Activated CD4-positive, alpha-beta T cell treated with anti-CD3 and anti-CD28 coated beads, Interleukin-2, amount 10 ng/mL, durations not matched to agents 24 days and 14 days (primary cell): ENCODE measurements around the gene PUS7L. TPM values are rescaled to one million over a fixed set of nuclear protein-coding genes. Genes with fewer than 3 reads are reported as not detected.

Experiments used
- DNase-seq: peaks from one replicate; pipeline ENCODE4 v3.0.0; 2022
- H3K27ac Mint-ChIP-seq: one replicate; pipeline ENCODE4 v1.8.0; 2022; ENCODE audit warnings: mild to moderate bottlenecking, mixed read lengths
- H3K27me3 Mint-ChIP-seq: one replicate; pipeline ENCODE4 v1.8.0; 2022; ENCODE audit warnings: mixed read lengths
- H3K36me3 Mint-ChIP-seq: one replicate; pipeline ENCODE4 v1.8.0; 2022; ENCODE audit warnings: low read depth, mild to moderate bottlenecking, mixed read lengths
- H3K4me1 Mint-ChIP-seq: one replicate; pipeline ENCODE4 v1.8.0; 2021; ENCODE audit warnings: mixed read lengths
- H3K4me3 Mint-ChIP-seq: one replicate; pipeline ENCODE4 v1.8.0; 2022; ENCODE audit warnings: mild to moderate bottlenecking, moderate library complexity, mixed read lengths
- H3K9me3 Mint-ChIP-seq: one replicate; pipeline ENCODE4 v1.8.0; 2021; ENCODE audit warnings: mixed read lengths
- intact Hi-C: fragments of 100-400 bp; cut with micrococcal nuclease; formaldehyde crosslinking; loops from one replicate; pipeline ENCODE4 v1.15.1; 2023
- total RNA-seq: library from RNA; stranded (reverse); gene quantifications from 2 replicates; pipeline ENCODE4 v1.2.3, GENCODE V29; 2022

The PUS7L gene, protein sequence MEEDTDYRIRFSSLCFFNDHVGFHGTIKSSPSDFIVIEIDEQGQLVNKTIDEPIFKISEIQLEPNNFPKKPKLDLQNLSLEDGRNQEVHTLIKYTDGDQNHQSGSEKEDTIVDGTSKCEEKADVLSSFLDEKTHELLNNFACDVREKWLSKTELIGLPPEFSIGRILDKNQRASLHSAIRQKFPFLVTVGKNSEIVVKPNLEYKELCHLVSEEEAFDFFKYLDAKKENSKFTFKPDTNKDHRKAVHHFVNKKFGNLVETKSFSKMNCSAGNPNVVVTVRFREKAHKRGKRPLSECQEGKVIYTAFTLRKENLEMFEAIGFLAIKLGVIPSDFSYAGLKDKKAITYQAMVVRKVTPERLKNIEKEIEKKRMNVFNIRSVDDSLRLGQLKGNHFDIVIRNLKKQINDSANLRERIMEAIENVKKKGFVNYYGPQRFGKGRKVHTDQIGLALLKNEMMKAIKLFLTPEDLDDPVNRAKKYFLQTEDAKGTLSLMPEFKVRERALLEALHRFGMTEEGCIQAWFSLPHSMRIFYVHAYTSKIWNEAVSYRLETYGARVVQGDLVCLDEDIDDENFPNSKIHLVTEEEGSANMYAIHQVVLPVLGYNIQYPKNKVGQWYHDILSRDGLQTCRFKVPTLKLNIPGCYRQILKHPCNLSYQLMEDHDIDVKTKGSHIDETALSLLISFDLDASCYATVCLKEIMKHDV
- total RNA-seq = 23.0 and 29.1 TPM in 2 replicates

DNA sequence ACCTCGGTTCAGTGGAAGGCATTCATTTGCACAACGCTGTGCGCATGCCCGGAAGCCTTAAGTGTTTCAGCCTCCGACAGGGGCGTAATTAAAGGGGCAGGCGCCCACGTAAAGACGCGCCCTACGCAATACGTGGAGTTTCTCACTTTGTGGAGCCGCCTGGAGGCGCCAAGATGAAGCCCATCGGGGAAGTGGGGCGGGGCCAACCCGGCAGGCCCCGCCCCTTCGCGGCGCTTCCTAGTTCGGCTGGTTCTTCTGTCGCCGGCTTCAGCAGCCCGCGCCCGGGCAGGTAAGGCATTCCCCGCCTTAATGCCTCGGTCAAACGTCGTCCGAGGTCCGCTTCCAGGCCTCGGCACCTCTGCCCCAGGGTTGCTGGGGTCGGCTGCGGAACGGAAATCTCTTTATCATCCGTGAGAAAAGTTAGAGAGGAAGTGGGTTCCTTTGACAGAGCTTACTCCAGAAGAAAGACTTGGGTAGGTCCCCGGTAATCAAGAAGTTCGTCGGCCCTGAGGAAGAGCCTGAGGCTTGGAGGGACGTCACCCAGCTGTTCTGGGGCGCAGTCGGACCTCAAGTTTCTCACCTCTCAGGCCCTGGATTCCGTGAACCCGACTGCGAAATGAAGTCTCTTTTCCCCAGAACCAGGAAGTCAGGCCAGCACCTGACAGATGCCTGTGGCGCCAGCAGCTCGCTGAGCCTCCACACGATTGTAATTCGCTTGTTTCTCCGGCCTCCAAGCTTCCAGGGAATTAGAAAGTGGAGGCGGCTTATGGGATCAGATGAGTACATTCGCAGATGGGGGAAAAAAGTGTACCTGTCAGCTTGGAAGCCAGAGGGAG lies at the start of gene PUS7L, which contains the start of gene IRAK4:
Gene PUS7L (minus strand): TSS at position 63 of the 836 bp plus-strand sequence. CDS start 3,545 bp downstream, outside the sequence.
Gene IRAK4 (plus strand): TSS at position 224 of the 836 bp plus-strand sequence. CDS start 9,161 bp downstream, outside the sequence.
- Mint-ChIP-seq H3K4me3 (peak within 1 kb of the TSS; percentile 89), H3K9me3 (peaks cover 4% of the 10 kb centered on the region), H3K36me3 (peaks cover 40% of the 10 kb centered on the region), H3K4me1 (peaks cover 49% of the 10 kb centered on the region), H3K27me3 (no peaks in the 10 kb centered on the region), H3K27ac (peak within 1 kb of the TSS; percentile 98)
- DNase-seq = peak; percentile 98
- intact Hi-C loops = loop anchor here (1.0 kb wide), 1 partner anchor 47 kb away; the partner anchor contains the start of gene TWF1

GRCh38 chr12:43807386-43807785 lies 48.8 kb upstream of the PUS7L start:
- peak overlapping the region; percentile 100 for H3K27ac Mint-ChIP-seq
- peaks cover 6% of the 10 kb centered on the region for H3K36me3 Mint-ChIP-seq
- H3K4me3 Mint-ChIP-seq = peak overlapping the region; percentile 94
- H3K27me3 Mint-ChIP-seq = peaks cover 5% of the 10 kb centered on the region
- peaks cover 15% of the 10 kb centered on the region for H3K4me1 Mint-ChIP-seq
- intact Hi-C loops = no loop called here
- no peaks in the 10 kb centered on the region for H3K9me3 Mint-ChIP-seq
- DNase-seq = no peak

GRCh38 chr12:43806737-43807072 lies 48.1 kb upstream of the PUS7L start:
- intact Hi-C loops = loop anchor here (1.0 kb wide), 3 partner anchors 30 to 76 kb away; partner anchors contain the start of genes IRAK4, PUS7L and TMEM117
- peak overlapping the region; percentile 100 for H3K27ac Mint-ChIP-seq
- H3K36me3 Mint-ChIP-seq = peaks cover 10% of the 10 kb centered on the region
- no peaks in the 10 kb centered on the region for H3K9me3 Mint-ChIP-seq
- DNase-seq = no peak
- peak overlapping the region; percentile 94 for H3K4me3 Mint-ChIP-seq
- H3K4me1 Mint-ChIP-seq = peaks cover 15% of the 10 kb centered on the region
- no peaks in the 10 kb centered on the region for H3K27me3 Mint-ChIP-seq

GRCh38 chr12:43805860-43806736 lies 47.5 kb upstream of the PUS7L start, which contains the start of gene TWF1:
Gene TWF1, minus strand, starts transcription at chr12:43806317. Its CDS starts 72 bp downstream, at chr12:43806245.
- H3K27me3 Mint-ChIP-seq = no peaks in the 10 kb centered on the region
- DNase-seq = peak; percentile 97
- H3K36me3 Mint-ChIP-seq = peaks cover 11% of the 10 kb centered on the region
- peaks cover 15% of the 10 kb centered on the region for H3K4me1 Mint-ChIP-seq
- peak within 1 kb of the TSS; percentile 100 for H3K27ac Mint-ChIP-seq
- intact Hi-C loops = loop anchor here (1.0 kb wide), 3 partner anchors 30 to 76 kb away; partner anchors contain the start of genes IRAK4, PUS7L and TMEM117
- no peaks in the 10 kb centered on the region for H3K9me3 Mint-ChIP-seq
- H3K4me3 Mint-ChIP-seq = peak within 1 kb of the TSS; percentile 94

DNA sequence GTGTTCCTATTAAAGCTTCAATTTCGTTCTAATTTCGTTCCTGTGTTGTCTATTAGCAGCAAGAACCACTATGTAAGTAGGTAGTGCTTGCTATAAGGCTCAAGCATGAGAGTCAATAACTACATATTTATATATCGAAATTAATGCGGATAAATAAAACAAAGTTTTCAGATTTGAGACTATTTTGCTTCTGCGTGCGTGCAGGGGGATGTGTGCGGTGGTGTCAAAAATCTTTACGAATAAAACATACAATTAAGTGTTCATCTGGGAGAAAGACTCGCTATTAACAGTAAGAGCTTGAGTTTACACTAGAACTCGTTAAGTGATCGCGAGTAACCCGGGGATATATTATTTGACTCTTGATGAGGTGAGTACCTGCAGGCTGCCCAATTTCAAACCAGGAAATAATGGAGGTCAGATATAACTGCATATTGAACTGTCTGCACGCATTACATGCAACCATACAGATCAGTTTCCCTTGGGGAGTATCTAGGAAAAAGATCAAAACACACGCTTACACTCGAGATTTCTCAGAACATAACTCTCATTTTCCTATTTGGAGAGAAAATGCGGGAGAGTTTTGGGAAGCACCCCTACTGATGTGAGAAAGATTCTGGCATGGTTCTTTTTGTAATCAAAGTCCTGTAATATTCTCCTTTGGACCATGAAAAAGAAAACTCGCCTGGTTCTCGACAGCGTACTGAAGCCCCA lies 46.7 kb upstream of the PUS7L start:
- intact Hi-C loops = no loop called here
- peak overlapping the region; percentile 100 for H3K27ac Mint-ChIP-seq
- peak overlapping the region; percentile 94 for H3K4me3 Mint-ChIP-seq
- DNase-seq = peak; percentile 67
- no peaks in the 10 kb centered on the region for H3K9me3 Mint-ChIP-seq
- no peaks in the 10 kb centered on the region for H3K27me3 Mint-ChIP-seq
- peaks cover 17% of the 10 kb centered on the region for H3K36me3 Mint-ChIP-seq
- H3K4me1 Mint-ChIP-seq = peaks cover 15% of the 10 kb centered on the region

GRCh38 chr12:43797561-43798217 lies 39.1 kb upstream of the PUS7L start:
- H3K9me3 Mint-ChIP-seq = no peaks in the 10 kb centered on the region
- intact Hi-C loops = no loop called here
- DNase-seq = no peak
- no peak overlapping the region for H3K27ac Mint-ChIP-seq
- H3K4me3 Mint-ChIP-seq = no peak overlapping the region
- H3K27me3 Mint-ChIP-seq = no peaks in the 10 kb centered on the region
- H3K4me1 Mint-ChIP-seq = peaks cover 4% of the 10 kb centered on the region
- H3K36me3 Mint-ChIP-seq = peaks cover 34% of the 10 kb centered on the region

- peaks cover 4% of the 10 kb centered on the region for H3K4me1 Mint-ChIP-seq
- H3K4me3 Mint-ChIP-seq = no peak overlapping the region
- H3K27me3 Mint-ChIP-seq = no peaks in the 10 kb centered on the region
- DNase-seq = no peak
- intact Hi-C loops = no loop called here
- no peaks in the 10 kb centered on the region for H3K9me3 Mint-ChIP-seq
- H3K27ac Mint-ChIP-seq = no peak overlapping the region
- peaks cover 34% of the 10 kb centered on the region for H3K36me3 Mint-ChIP-seq
Observed at GRCh38 chr12:43795716-43796280, 37.2 kb upstream of the PUS7L start.

GRCh38 chr12:43789941-43790340 lies 31.4 kb upstream of the PUS7L start:
- Mint-ChIP-seq H3K27ac (no peak overlapping the region), H3K36me3 (peaks cover 29% of the 10 kb centered on the region)

GRCh38 chr12:43786899-43787693 lies 28.5 kb upstream of the PUS7L start:
- no peaks in the 10 kb centered on the region for H3K27me3 Mint-ChIP-seq
- H3K4me1 Mint-ChIP-seq = no peaks in the 10 kb centered on the region
- H3K4me3 Mint-ChIP-seq = no peak overlapping the region
- H3K27ac Mint-ChIP-seq = no peak overlapping the region
- DNase-seq = no peak
- H3K9me3 Mint-ChIP-seq = no peaks in the 10 kb centered on the region
- peaks cover 39% of the 10 kb centered on the region for H3K36me3 Mint-ChIP-seq
- intact Hi-C loops = no loop called here

More at GRCh38 chr12:43789941-43790340, 31.4 kb upstream of the PUS7L start:
- DNase-seq = no peak
- Mint-ChIP-seq H3K9me3 (no peaks in the 10 kb centered on the region), H3K4me3 (no peak overlapping the region), H3K27me3 (no peaks in the 10 kb centered on the region), H3K4me1 (no peaks in the 10 kb centered on the region)
- intact Hi-C loops = no loop called here

DNA sequence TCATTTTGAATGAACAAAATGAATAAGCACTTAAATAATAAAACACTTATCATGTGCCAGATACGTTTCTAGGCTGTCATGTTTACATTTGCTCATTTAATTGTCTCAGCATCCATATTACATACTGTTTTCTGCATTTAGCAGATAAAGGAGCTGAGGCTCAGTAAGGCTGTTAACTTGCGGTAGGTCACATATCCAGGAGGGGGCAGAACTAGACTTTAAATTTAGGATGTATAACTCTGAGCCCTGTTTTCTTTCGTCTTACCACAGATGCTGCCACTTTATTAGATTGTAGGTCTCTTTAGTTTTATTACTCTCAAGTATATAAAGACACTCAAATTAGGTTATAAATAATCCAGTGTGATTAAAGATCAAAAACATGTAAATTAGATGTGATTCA lies 17.9 kb upstream of the PUS7L start:
- Mint-ChIP-seq H3K4me1 (no peaks in the 10 kb centered on the region), H3K27ac (no peak overlapping the region), H3K4me3 (no peak overlapping the region), H3K27me3 (no peaks in the 10 kb centered on the region), H3K9me3 (no peaks in the 10 kb centered on the region), H3K36me3 (peaks cover 22% of the 10 kb centered on the region)
- peak; percentile 64 for DNase-seq
- intact Hi-C loops = loop anchor here (1.0 kb wide), 1 partner anchor 106 kb away; no protein-coding TSS in a partner anchor

GRCh38 chr12:43766291-43766690 lies 7.7 kb upstream of the PUS7L start:
- H3K4me1 Mint-ChIP-seq = peaks cover 19% of the 10 kb centered on the region
- peaks cover 34% of the 10 kb centered on the region for H3K36me3 Mint-ChIP-seq
- no peaks in the 10 kb centered on the region for H3K9me3 Mint-ChIP-seq
- intact Hi-C loops = no loop called here
- DNase-seq = peak; percentile 8
- H3K27me3 Mint-ChIP-seq = no peaks in the 10 kb centered on the region
- no peak overlapping the region for H3K4me3 Mint-ChIP-seq
- no peak overlapping the region for H3K27ac Mint-ChIP-seq
